Ishikawa (cell line): ENCODE measurements around the gene PCCA.

Source experiments
- CEBPB ChIP-seq: IDR thresholded peaks from 2 replicates; pipeline ENCODE4 v1.6.1; 2012
- CREB1 ChIP-seq: IDR thresholded peaks from 2 replicates; pipeline ENCODE4 v1.6.1; 2012; ENCODE audit warnings: low read depth
- EGR1 ChIP-seq: IDR thresholded peaks from 2 replicates; pipeline ENCODE4 v1.6.1; 2012
- EP300 ChIP-seq: IDR thresholded peaks from 2 replicates; pipeline ENCODE4 v1.6.1; 2012; ENCODE audit warnings: borderline replicate concordance
- FOXM1 ChIP-seq: IDR thresholded peaks from 2 replicates; pipeline ENCODE4 v1.6.1; 2012; ENCODE audit warnings: low read depth, borderline replicate concordance
- NFIC ChIP-seq: IDR thresholded peaks from 2 replicates; pipeline ENCODE4 v1.6.1; 2012
- RAD21 ChIP-seq: IDR thresholded peaks from 2 replicates; pipeline ENCODE4 v1.6.1; 2012; ENCODE audit warnings: low read depth
- REST ChIP-seq: IDR thresholded peaks from 2 replicates; pipeline ENCODE4 v1.6.1; 2012; ENCODE audit warnings: low read depth, mild to moderate bottlenecking
- TAF1 ChIP-seq: IDR thresholded peaks from 2 replicates; pipeline ENCODE4 v1.6.1; 2012; ENCODE audit warnings: low read depth, mild to moderate bottlenecking
- TCF12 ChIP-seq: IDR thresholded peaks from 2 replicates; pipeline ENCODE4 v1.6.1; 2012; ENCODE audit warnings: low read depth
- TEAD4 ChIP-seq: IDR thresholded peaks from 2 replicates; pipeline ENCODE4 v1.6.1; 2012
- USF1 ChIP-seq: IDR thresholded peaks from 2 replicates; pipeline ENCODE4 v1.6.1; 2012
- YY1 ChIP-seq: IDR thresholded peaks from 2 replicates; pipeline ENCODE4 v1.6.1; 2012; ENCODE audit warnings: low read depth
- TF ChIP-seq, protein P1 (sequence below): IDR thresholded peaks from 2 replicates; pipeline ENCODE4 v1.6.1; 2012

DNA sequence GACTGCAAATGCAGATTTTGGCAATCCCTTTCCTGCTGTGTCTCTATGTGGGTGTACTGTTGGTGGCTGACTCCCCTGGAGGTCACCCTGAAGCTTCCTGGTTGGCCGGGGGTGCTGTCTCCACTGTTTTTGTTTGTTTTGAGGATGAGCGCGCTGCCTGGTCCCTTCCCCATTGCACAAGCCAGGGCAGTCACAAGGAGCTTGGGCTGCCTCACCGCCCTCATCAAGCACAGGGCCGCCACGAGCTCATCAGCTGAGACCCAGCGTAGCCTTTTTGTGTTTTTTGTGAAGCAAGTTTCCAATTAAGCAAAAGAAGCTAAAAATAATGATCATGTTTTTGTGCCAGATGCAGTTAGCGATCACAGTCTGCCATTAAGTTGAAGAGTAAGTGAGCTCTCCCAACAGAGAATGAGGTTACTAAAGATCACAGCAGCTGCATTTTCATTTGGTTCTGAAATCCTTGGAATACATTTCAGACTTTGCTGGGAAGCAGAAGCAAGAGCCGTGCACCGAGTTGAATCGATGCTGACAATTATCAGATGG lies 441.8 kb downstream of the PCCA start:
- TF ChIP-seq CREB1: no peak
- no peak for TF ChIP-seq NFIC
- TF ChIP-seq REST: no peak
- TF ChIP-seq TAF1: no peak
- TF ChIP-seq YY1: no peak
- TF ChIP-seq EGR1: no peak
- no peak for TF ChIP-seq CEBPB
- TF ChIP-seq, protein P1, sequence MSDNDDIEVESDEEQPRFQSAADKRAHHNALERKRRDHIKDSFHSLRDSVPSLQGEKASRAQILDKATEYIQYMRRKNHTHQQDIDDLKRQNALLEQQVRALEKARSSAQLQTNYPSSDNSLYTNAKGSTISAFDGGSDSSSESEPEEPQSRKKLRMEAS: no peak
- no peak for TF ChIP-seq USF1
- TF ChIP-seq TCF12: no peak
- TF ChIP-seq EP300: no peak
- no peak for TF ChIP-seq FOXM1
- no peak for TF ChIP-seq RAD21
- no peak for TF ChIP-seq TEAD4
